Upper lobe of left lung (tissue), 6 donors: ENCODE results near the gene CACNB2. TPM values are rescaled to one million over a fixed set of nuclear protein-coding genes. Genes with fewer than 3 reads are reported as not detected.

Experiments
- ATAC-seq, 2 donors: fragments of 200-7000 bp; cut with Tn5 transposase; one replicate each; pipeline ENCODE4 v1.9.1; 2022; ENCODE audit warnings: mild to moderate bottlenecking in 2 of 2, moderate library complexity in 2 of 2; ENCODE audit not compliant: low FRiP score in 2 of 2
- DNase-seq, 2 donors: peaks; one replicate each; pipeline ENCODE4 v3.0.0-alpha.2; 2019 to 2020
- H3K27ac ChIP-seq, 4 donors: fragments of 200-600 bp; sonication (generic); one replicate each; pipeline ENCODE4 v1.5.1; 2016 to 2019
- H3K27me3 ChIP-seq, 4 donors: fragments of 200-600 bp; sonication (generic); one replicate each; pipeline ENCODE4 v1.5.1; 2017 to 2019
- H3K36me3 ChIP-seq, 4 donors: fragments of 200-600 bp; sonication (generic); one replicate each; pipeline ENCODE4 v1.5.1; 2016 to 2019
- H3K4me1 ChIP-seq, 4 donors: fragments of 200-600 bp; sonication (generic); one replicate each; pipeline ENCODE4 v1.5.1; 2018 to 2019
- H3K4me3 ChIP-seq, 4 donors: fragments of 200-600 bp; sonication (generic); one replicate each; pipeline ENCODE4 v1.5.1; 2017 to 2019; ENCODE audit warnings: mild to moderate bottlenecking in 2 of 4, moderate library complexity in 1 of 4
- H3K9me3 ChIP-seq, 4 donors: fragments of 200-600 bp; sonication (generic); one replicate each; pipeline ENCODE4 v1.5.1; 2018 to 2019
- EP300 ChIP-seq, 4 donors: sonication (generic); formaldehyde crosslinking; IDR thresholded peaks; one replicate each; pipeline ENCODE4 v1.5.1; 2017; ENCODE audit warnings: antibody characterized with exemption in 4 of 4, control low read depth in 2 of 4
- POLR2A ChIP-seq, 4 donors: fragments of 450-650 bp; IDR thresholded peaks; one replicate each; pipeline ENCODE4 v1.5.1; 2016 to 2017; ENCODE audit warnings: antibody characterized with exemption in 4 of 4, mild to moderate bottlenecking in 2 of 4
- POLR2AphosphoS5 ChIP-seq, 2 donors: sonication (generic); formaldehyde crosslinking; IDR thresholded peaks; one replicate each; pipeline ENCODE4 v1.5.1; 2017; ENCODE audit warnings: antibody characterized with exemption in 2 of 2
- WGBS, 2 donors: methylation state at CpG; one replicate each; pipeline ENCODE4 v1.1.5; 2017 to 2018; 5-methylcytosine and 5-hydroxymethylcytosine counted together
- total RNA-seq, 6 donors: library from RNA; depleted of rRNA in 4 of 6; stranded (reverse); fragments of >200 nt in 4 of 6; gene quantifications; one replicate each; pipeline versions ENCODE4 v1.1.0 to v1.2.1, GENCODE V29; 2016 to 2021
- TF ChIP-seq, protein P1 (sequence below), 6 experiments: fragments of 450-650 bp in 4 of 6; fragments of 200-600 bp in 2 of 6; sonication (generic) in 2 of 6; IDR thresholded peaks; one replicate each; pipeline ENCODE4 v1.5.1; 2016 to 2019; ENCODE audit warnings: antibody characterized with exemption in 6 of 6
- donor health status: DM: no; HTN: no; CAD: no; lungs with moderate emphysema.
- donor health status: DM: no; HTN: yes; CAD: no; lungs with severe emphysema.

CACNB2 gene
- total RNA-seq, 6 donors from 2014 or later: 1.4 to 6.3 (median 2.9) TPM

GRCh38 chr10:18221123-18221522, 80.9 kb downstream of the CACNB2 start:
- Histone ChIP-seq H3K4me1 (peaks cover 0 to 3% (median 0%) of the 10 kb centered on the region in 4 donors), H3K36me3 (no peaks in the 10 kb centered on the region), H3K4me3 (no peak overlapping the region), H3K9me3 (no peaks in the 10 kb centered on the region), H3K27me3 (no peaks in the 10 kb centered on the region), H3K27ac (no peak overlapping the region)
- DNase-seq (no peak), ATAC-seq (no peak)
- WGBS, 2 donors: 69 to 75% methylated on average over 4 of the region's 4 CpGs
- TF ChIP-seq POLR2AphosphoS5 (IDR thresholded peaks at IDR 0.05) (no peak), POLR2A (IDR thresholded peaks at IDR 0.05) (no peak), EP300 (IDR thresholded peaks at IDR 0.05) (no peak)
- TF ChIP-seq, protein P1, sequence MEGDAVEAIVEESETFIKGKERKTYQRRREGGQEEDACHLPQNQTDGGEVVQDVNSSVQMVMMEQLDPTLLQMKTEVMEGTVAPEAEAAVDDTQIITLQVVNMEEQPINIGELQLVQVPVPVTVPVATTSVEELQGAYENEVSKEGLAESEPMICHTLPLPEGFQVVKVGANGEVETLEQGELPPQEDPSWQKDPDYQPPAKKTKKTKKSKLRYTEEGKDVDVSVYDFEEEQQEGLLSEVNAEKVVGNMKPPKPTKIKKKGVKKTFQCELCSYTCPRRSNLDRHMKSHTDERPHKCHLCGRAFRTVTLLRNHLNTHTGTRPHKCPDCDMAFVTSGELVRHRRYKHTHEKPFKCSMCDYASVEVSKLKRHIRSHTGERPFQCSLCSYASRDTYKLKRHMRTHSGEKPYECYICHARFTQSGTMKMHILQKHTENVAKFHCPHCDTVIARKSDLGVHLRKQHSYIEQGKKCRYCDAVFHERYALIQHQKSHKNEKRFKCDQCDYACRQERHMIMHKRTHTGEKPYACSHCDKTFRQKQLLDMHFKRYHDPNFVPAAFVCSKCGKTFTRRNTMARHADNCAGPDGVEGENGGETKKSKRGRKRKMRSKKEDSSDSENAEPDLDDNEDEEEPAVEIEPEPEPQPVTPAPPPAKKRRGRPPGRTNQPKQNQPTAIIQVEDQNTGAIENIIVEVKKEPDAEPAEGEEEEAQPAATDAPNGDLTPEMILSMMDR (IDR thresholded peaks at IDR 0.05): no peak

DNA sequence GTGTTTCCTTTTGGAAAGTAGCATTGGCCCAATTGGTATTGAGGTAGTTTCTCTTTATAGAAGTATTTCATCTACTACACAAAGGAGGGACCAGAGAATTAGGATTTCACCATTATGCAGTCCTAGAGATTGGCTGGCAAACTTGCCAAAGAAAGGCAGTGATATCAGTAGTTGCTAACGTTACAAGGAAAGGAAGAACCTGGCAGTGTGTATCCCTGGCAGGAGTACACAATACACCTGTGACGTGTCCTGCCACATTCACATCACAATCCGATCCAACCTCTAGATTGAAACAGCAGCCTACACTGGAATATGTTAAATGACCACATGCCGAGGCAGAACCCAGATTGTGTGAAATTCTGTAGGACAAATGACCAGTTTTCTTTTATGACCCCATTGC, 81.7 kb downstream of the CACNB2 start:
- Histone ChIP-seq H3K27me3 (no peaks in the 10 kb centered on the region), H3K4me3 (no peak overlapping the region), H3K27ac (no peak overlapping the region), H3K36me3 (no peaks in the 10 kb centered on the region), H3K9me3 (no peaks in the 10 kb centered on the region), H3K4me1 (peaks cover 0 to 3% (median 0%) of the 10 kb centered on the region in 4 donors)
- ATAC-seq (no peak), DNase-seq (no peak)
- no peak for TF ChIP-seq POLR2AphosphoS5 (IDR thresholded peaks at IDR 0.05)
- TF ChIP-seq POLR2A (IDR thresholded peaks at IDR 0.05): no peak
- TF ChIP-seq, protein P1 (IDR thresholded peaks at IDR 0.05): no peak
- no peak for TF ChIP-seq EP300 (IDR thresholded peaks at IDR 0.05)
- WGBS, 2 donors: 78 to 83% methylated on average over 4 of the region's 4 CpGs

GRCh38 chr10:18222866-18223265, 82.6 kb downstream of the CACNB2 start:
- Histone ChIP-seq H3K27me3 (no peaks in the 10 kb centered on the region), H3K9me3 (no peaks in the 10 kb centered on the region), H3K36me3 (no peaks in the 10 kb centered on the region), H3K4me1 (peaks cover 0 to under 1% (median 0%) of the 10 kb centered on the region in 4 donors), H3K27ac (no peak overlapping the region), H3K4me3 (no peak overlapping the region)
- no peak for DNase-seq
- ATAC-seq: no peak
- no peak for TF ChIP-seq POLR2AphosphoS5 (IDR thresholded peaks at IDR 0.05)
- TF ChIP-seq, protein P1 (IDR thresholded peaks at IDR 0.05): no peak
- 80 to 90% methylated on average over 3 of the region's 3 CpGs for WGBS, 2 donors

GRCh38 chr10:18223898-18224297, 83.7 kb downstream of the CACNB2 start:
- H3K36me3 ChIP-seq: no peaks in the 10 kb centered on the region
- 76 to 80% methylated on average over 2 of the region's 2 CpGs for WGBS, 2 donors
- TF ChIP-seq, protein P1 (IDR thresholded peaks at IDR 0.05): no peak
- TF ChIP-seq EP300 (IDR thresholded peaks at IDR 0.05) (no peak), POLR2AphosphoS5 (IDR thresholded peaks at IDR 0.05) (no peak), POLR2A (IDR thresholded peaks at IDR 0.05) (no peak)
- H3K9me3 ChIP-seq: no peaks in the 10 kb centered on the region
- DNase-seq (no peak), ATAC-seq (no peak)
- no peaks in the 10 kb centered on the region for H3K4me1 ChIP-seq
- no peaks in the 10 kb centered on the region for H3K27me3 ChIP-seq
- H3K27ac ChIP-seq: no peak overlapping the region
- H3K4me3 ChIP-seq: no peak overlapping the region

GRCh38 chr10:18224626-18225445, 84.6 kb downstream of the CACNB2 start:
- 77 to 81% methylated on average over 12 of the region's 12 CpGs for WGBS, 2 donors
- ATAC-seq: no peak
- no peak for DNase-seq
- H3K9me3 ChIP-seq: no peaks in the 10 kb centered on the region
- no peaks in the 10 kb centered on the region for H3K4me1 ChIP-seq
- H3K27me3 ChIP-seq: no peaks in the 10 kb centered on the region
- TF ChIP-seq EP300 (IDR thresholded peaks at IDR 0.05) (no peak), POLR2AphosphoS5 (IDR thresholded peaks at IDR 0.05) (no peak), POLR2A (IDR thresholded peaks at IDR 0.05) (no peak)
- TF ChIP-seq, protein P1 (IDR thresholded peaks at IDR 0.05): no peak
- no peaks in the 10 kb centered on the region for H3K36me3 ChIP-seq
- no peak overlapping the region for H3K4me3 ChIP-seq
- H3K27ac ChIP-seq: peak overlapping the region in 1 of 4 donors; percentile 26
